ENCODE results near the gene RPL13. TPM values are rescaled to one million over a fixed set of nuclear protein-coding genes. Genes with fewer than 3 reads are reported as not detected.

The RPL13 gene
- total and polyA plus RNA-seq, 9 of the 15 experiments (the other 6 are each of a cell fraction or from before 2014, with no cell fraction given), result 227 to 6,042 (median 1,633) TPM

- 0 out of 4 replicates have a peak, but pooled peaks of 1 of the 2 experiments have one; percentile 31 for TF ChIP-seq RCOR1 (IDR thresholded peaks at IDR 0.05; ENCODE audit: borderline replicate concordance in 1 of 2, low read depth in 2 of 2, low read length in 2 of 2)
- no peak for TF ChIP-seq ZFPM2 (CRISPR knock-in tag; IDR thresholded peaks at IDR 0.05)
- peak; percentile 23; the same call in 1 of the 2 replicates for TF ChIP-seq REST (IDR thresholded peaks at IDR 0.05; ENCODE audit: borderline replicate concordance)
- no peak for TF ChIP-seq REST (CRISPR knock-in tag; IDR thresholded peaks at IDR 0.05; ENCODE audit: low read depth)
- peak in 1 of 2 experiments; percentile 47; a peak in 1 of 4 replicates for TF ChIP-seq MAZ (CRISPR knock-in tag; conservative IDR thresholded peaks at IDR 0.05 in 1 of 2, IDR thresholded peaks at IDR 0.05 in 1 of 2)
- TF ChIP-seq TFAP4 (CRISPR knock-in tag; IDR thresholded peaks at IDR 0.05; ENCODE audit: borderline replicate concordance), result peak; percentile 59; the same call in 1 of the 2 replicates
- TF ChIP-seq PKNOX1 (IDR thresholded peaks at IDR 0.05), result peak; percentile 62
- peak; percentile 33; the same call in 1 of the 2 replicates for TF ChIP-seq SPI1 (IDR thresholded peaks at IDR 0.05; ENCODE audit: borderline replicate concordance, low read depth, low read length)
- TF ChIP-seq ATF7 (IDR thresholded peaks at IDR 0.05), result 0 out of 2 replicates have a peak, but pooled peaks have one; percentile 10
- peak; percentile 74 for TF ChIP-seq MEIS2 (IDR thresholded peaks at IDR 0.05; ENCODE audit: partially characterized antibody)
- peak; percentile 62 for TF ChIP-seq JUND (IDR thresholded peaks at IDR 0.05; ENCODE audit: borderline replicate concordance, low read depth, low read length)
- TF ChIP-seq JUND (tag; IDR thresholded peaks at IDR 0.05; ENCODE audit: borderline replicate concordance, low read depth, low read length), result no peak; the same call in 2 of the 3 replicates
These were observed 3.5 kb upstream of the RPL13 start (continued) for GRCh38 chr16:89556750-89557689.
